Measurements from ENCODE around the gene NSUN7. TPM values are rescaled to one million over a fixed set of nuclear protein-coding genes. Genes with fewer than 3 reads are reported as not detected.
A peak's percentile ranks its signal among the peaks of the same experiment; 100 is the strongest.

Gene NSUN7
- total and polyA plus RNA-seq, 10 donors = 0.38 to 8.1 (median 3.0) TPM

GRCh38 chr4:40730091-40730679, 19.6 kb upstream of the NSUN7 start:
- H3K27me3 ChIP-seq (replicated peaks in 1 of 7) = no peaks in the 10 kb centered on the region
- intact Hi-C loops (cut with DNase I; ENCODE audit: low total_unique reads) = no loop called here
- no peak for DNase-seq
- no peaks in the 10 kb centered on the region for H3K9me3 ChIP-seq
- 58 to 71% (median 69%) methylated on average over 5 of the region's 5 CpGs for WGBS, 5 donors
- no peak for TF ChIP-seq POLR2A (IDR thresholded peaks at IDR 0.05)
- TF ChIP-seq POLR2AphosphoS5 (IDR thresholded peaks at IDR 0.05) = no peak
- TF ChIP-seq, protein P1, sequence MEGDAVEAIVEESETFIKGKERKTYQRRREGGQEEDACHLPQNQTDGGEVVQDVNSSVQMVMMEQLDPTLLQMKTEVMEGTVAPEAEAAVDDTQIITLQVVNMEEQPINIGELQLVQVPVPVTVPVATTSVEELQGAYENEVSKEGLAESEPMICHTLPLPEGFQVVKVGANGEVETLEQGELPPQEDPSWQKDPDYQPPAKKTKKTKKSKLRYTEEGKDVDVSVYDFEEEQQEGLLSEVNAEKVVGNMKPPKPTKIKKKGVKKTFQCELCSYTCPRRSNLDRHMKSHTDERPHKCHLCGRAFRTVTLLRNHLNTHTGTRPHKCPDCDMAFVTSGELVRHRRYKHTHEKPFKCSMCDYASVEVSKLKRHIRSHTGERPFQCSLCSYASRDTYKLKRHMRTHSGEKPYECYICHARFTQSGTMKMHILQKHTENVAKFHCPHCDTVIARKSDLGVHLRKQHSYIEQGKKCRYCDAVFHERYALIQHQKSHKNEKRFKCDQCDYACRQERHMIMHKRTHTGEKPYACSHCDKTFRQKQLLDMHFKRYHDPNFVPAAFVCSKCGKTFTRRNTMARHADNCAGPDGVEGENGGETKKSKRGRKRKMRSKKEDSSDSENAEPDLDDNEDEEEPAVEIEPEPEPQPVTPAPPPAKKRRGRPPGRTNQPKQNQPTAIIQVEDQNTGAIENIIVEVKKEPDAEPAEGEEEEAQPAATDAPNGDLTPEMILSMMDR (IDR thresholded peaks at IDR 0.05 in 8 of 11, conservative IDR thresholded peaks at IDR 0.05 in 3 of 11) = no peak
- peaks cover 10 to 51% (median 19%) of the 10 kb centered on the region in 6 donors for H3K4me1 ChIP-seq
- no peak overlapping the region for H3K4me3 ChIP-seq
- peak overlapping the region in 6 of 8 donors; percentile 46 to 91 (median 88) for H3K27ac ChIP-seq
- no peaks in the 10 kb centered on the region for H3K36me3 ChIP-seq

GRCh38 chr4:40731361-40731760, 18.4 kb upstream of the NSUN7 start:
- intact Hi-C loops (cut with DNase I; ENCODE audit: low total_unique reads) = no loop called here
- no peaks in the 10 kb centered on the region for H3K9me3 ChIP-seq
- TF ChIP-seq POLR2A (IDR thresholded peaks at IDR 0.05) (no peak), POLR2AphosphoS5 (IDR thresholded peaks at IDR 0.05) (no peak)
- TF ChIP-seq, protein P1 (IDR thresholded peaks at IDR 0.05 in 8 of 11, conservative IDR thresholded peaks at IDR 0.05 in 3 of 11) = no peak

DNA sequence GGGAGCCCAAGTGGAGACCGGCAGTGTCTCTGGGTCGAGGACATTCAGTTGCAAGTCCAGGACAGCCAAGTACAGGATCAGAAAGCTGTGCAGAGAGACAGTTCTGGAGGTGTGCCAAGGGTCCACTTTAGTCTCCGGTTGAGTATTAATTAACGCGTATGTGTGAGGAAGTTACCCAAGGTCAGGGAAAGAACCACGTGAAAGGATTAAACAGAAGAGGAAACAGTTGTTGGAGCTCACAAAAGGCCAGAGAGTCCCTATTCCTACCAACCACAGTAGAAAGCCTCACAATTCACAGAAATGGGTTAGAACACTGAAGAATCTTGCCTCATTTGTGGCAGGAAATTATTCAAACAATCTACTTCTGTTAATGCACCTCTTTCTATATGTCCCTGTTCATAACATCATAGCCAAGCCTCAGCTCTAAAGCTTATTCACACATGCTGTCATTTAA, 17.9 kb upstream of the NSUN7 start:
- H3K27me3 ChIP-seq (replicated peaks in 1 of 7) = no peaks in the 10 kb centered on the region
- peak overlapping the region in 1 of 8 donors; percentile 45 for H3K4me3 ChIP-seq
- H3K36me3 ChIP-seq = no peaks in the 10 kb centered on the region
- DNase-seq = peak; percentile 76
- intact Hi-C loops (cut with DNase I; ENCODE audit: low total_unique reads) = no loop called here
- TF ChIP-seq POLR2A (IDR thresholded peaks at IDR 0.05) (no peak), POLR2AphosphoS5 (IDR thresholded peaks at IDR 0.05) (peak in 2 of 3 donors; percentile 7 to 72)
- TF ChIP-seq, protein P1 (IDR thresholded peaks at IDR 0.05 in 8 of 11, conservative IDR thresholded peaks at IDR 0.05 in 3 of 11) = no peak
- H3K27ac ChIP-seq = peak overlapping the region; percentile 32 to 91 (median 86)
- H3K9me3 ChIP-seq = no peaks in the 10 kb centered on the region
- 10 to 29% (median 17%) methylated on average over 6 of the region's 6 CpGs for WGBS, 5 donors
- H3K4me1 ChIP-seq = peaks cover 10 to 57% (median 19%) of the 10 kb centered on the region in 6 donors

More at GRCh38 chr4:40731361-40731760, 18.4 kb upstream of the NSUN7 start:
- H3K4me3 ChIP-seq = peak overlapping the region in 1 of 8 donors; percentile 45
- peaks cover 10 to 53% (median 19%) of the 10 kb centered on the region in 6 donors for H3K4me1 ChIP-seq
- peak overlapping the region; percentile 32 to 91 (median 86) for H3K27ac ChIP-seq
- DNase-seq = no peak
- H3K27me3 ChIP-seq (replicated peaks in 1 of 7) = no peaks in the 10 kb centered on the region
- no peaks in the 10 kb centered on the region for H3K36me3 ChIP-seq

GRCh38 chr4:40733752-40734151, 16.0 kb upstream of the NSUN7 start:
- Histone ChIP-seq H3K36me3 (no peaks in the 10 kb centered on the region), H3K27ac (peak overlapping the region in 2 of 8 donors; percentile 89 to 91), H3K4me1 (peaks cover 10 to 60% (median 19%) of the 10 kb centered on the region in 6 donors), H3K27me3 (replicated peaks in 1 of 7) (no peaks in the 10 kb centered on the region), H3K9me3 (no peaks in the 10 kb centered on the region), H3K4me3 (no peak overlapping the region)
- no peak for DNase-seq
- intact Hi-C loops (cut with DNase I; ENCODE audit: low total_unique reads) = no loop called here
- 61 to 77% (median 73%) methylated on average over 7 of the region's 7 CpGs for WGBS, 5 donors
- TF ChIP-seq, protein P1 (IDR thresholded peaks at IDR 0.05 in 8 of 11, conservative IDR thresholded peaks at IDR 0.05 in 3 of 11) = no peak
- TF ChIP-seq POLR2AphosphoS5 (IDR thresholded peaks at IDR 0.05) (no peak), POLR2A (IDR thresholded peaks at IDR 0.05) (no peak)

All from spleen (tissue), 11 donors.